ENCODE results near the gene GPR176.

- TF ChIP-seq EP300 (IDR thresholded peaks at IDR 0.05) (no peak), CTCF (IDR thresholded peaks at IDR 0.05) (no peak)
Observed at GRCh38 chr15:39957481-39957880, 37.4 kb upstream of the GPR176 start.

Measured in tibial nerve (tissue), 4 donors.